Activated CD4-positive, alpha-beta T cell treated with anti-CD3 and anti-CD28 coated beads, Interleukin-2, amount 10 ng/mL, durations not matched to agents 7 days and 5 days (primary cell): ENCODE measurements around the gene HIF1A. TPM values are rescaled to one million over a fixed set of nuclear protein-coding genes. Genes with fewer than 3 reads are reported as not detected.

Experiments
- CTCF ChIA-PET: fragments of 350-600 bp; sonication (Branson Sonifier 250); formaldehyde crosslinking; loops from one replicate; lab custom pipeline; 2021; ENCODE audit warnings: antibody characterized with exemption; lab: Charles Lee
- POLR2A ChIA-PET: fragments of 350-600 bp; sonication (Branson Sonifier 250); formaldehyde crosslinking; loops from one replicate; lab custom pipeline; 2021; ENCODE audit warnings: antibody characterized with exemption; lab: Charles Lee
- DNase-seq: peaks from one replicate; pipeline ENCODE4 v3.0.0-alpha.2; 2020
- H3K27ac Mint-ChIP-seq: one replicate; pipeline ENCODE4 v1.8.0; 2021; ENCODE audit warnings: mild to moderate bottlenecking, moderate library complexity, mixed read lengths
- H3K27me3 Mint-ChIP-seq: one replicate; pipeline ENCODE4 v1.8.0; 2021; ENCODE audit warnings: mixed read lengths
- H3K36me3 Mint-ChIP-seq: one replicate; pipeline ENCODE4 v1.8.0; 2021; ENCODE audit warnings: low read depth, mixed read lengths
- H3K4me1 Mint-ChIP-seq: one replicate; pipeline ENCODE4 v1.8.0; 2021; ENCODE audit warnings: mixed read lengths
- H3K4me3 Mint-ChIP-seq: one replicate; pipeline ENCODE4 v1.8.0; 2021; ENCODE audit warnings: mild to moderate bottlenecking, moderate library complexity, mixed read lengths
- H3K9me3 Mint-ChIP-seq: one replicate; pipeline ENCODE4 v1.8.0; 2021; ENCODE audit warnings: mixed read lengths
- total RNA-seq, 2 experiments: library from RNA; stranded (reverse); gene quantifications; one replicate each; pipeline ENCODE4 v1.2.3, GENCODE V29; 2021

Gene HIF1A
- total RNA-seq, 2 experiments from 2014 or later, result 97.0 to 116 TPM

- Mint-ChIP-seq H3K36me3 (no peaks in the 10 kb centered on the region), H3K9me3 (peaks cover 3% of the 10 kb centered on the region), H3K4me1 (peaks cover 7% of the 10 kb centered on the region), H3K27me3 (peaks cover 4% of the 10 kb centered on the region), H3K4me3 (no peak overlapping the region), H3K27ac (no peak overlapping the region)
- ChIA-PET POLR2A (no interaction called here), CTCF (interaction anchor here (2.4 kb wide), 1 partner anchor 13 kb away, joined by 5 read pairs; no protein-coding TSS in a partner anchor)
- no peak for DNase-seq
Observed at GRCh38 chr14:61678975-61679374, 16.3 kb upstream of the HIF1A start.

- ChIA-PET POLR2A (no interaction called here), CTCF (interaction anchor here (0.6 to 2.4 kb wide), 5 partner anchors 10 to 205 kb away, joined by 3 to 11 read pairs (median 4); no protein-coding TSS in a partner anchor)
- Mint-ChIP-seq H3K4me3 (no peak overlapping the region), H3K27ac (no peak overlapping the region), H3K36me3 (no peaks in the 10 kb centered on the region), H3K9me3 (no peaks in the 10 kb centered on the region), H3K27me3 (peaks cover 4% of the 10 kb centered on the region), H3K4me1 (peaks cover 4% of the 10 kb centered on the region)
- no peak for DNase-seq
Observed at GRCh38 chr14:61681413-61681812, 13.9 kb upstream of the HIF1A start.

- Mint-ChIP-seq H3K27ac (no peak overlapping the region), H3K36me3 (peaks cover 10% of the 10 kb centered on the region), H3K27me3 (peaks cover 4% of the 10 kb centered on the region), H3K4me3 (no peak overlapping the region), H3K4me1 (peaks cover 4% of the 10 kb centered on the region), H3K9me3 (peaks cover 10% of the 10 kb centered on the region)
- CTCF ChIA-PET, result interaction anchor here (0.8 to 1.4 kb wide), 4 partner anchors 9 to 232 kb away, joined by 3 to 4 read pairs (median 3); no protein-coding TSS in a partner anchor
- no peak for DNase-seq
- POLR2A ChIA-PET, result no interaction called here
Observed at GRCh38 chr14:61683108-61683507, 12.2 kb upstream of the HIF1A start.

GRCh38 chr14:61690039-61690438, 5.3 kb upstream of the HIF1A start:
- peaks cover 14% of the 10 kb centered on the region for H3K9me3 Mint-ChIP-seq
- no peak overlapping the region for H3K4me3 Mint-ChIP-seq
- ChIA-PET POLR2A (no interaction called here), CTCF (interaction anchor here (0.6 to 2.3 kb wide), 3 partner anchors 22 to 358 kb away, joined by 3 to 5 read pairs (median 4); no protein-coding TSS in a partner anchor)
- no peak overlapping the region for H3K27ac Mint-ChIP-seq
- H3K4me1 Mint-ChIP-seq, result peaks cover 38% of the 10 kb centered on the region
- H3K27me3 Mint-ChIP-seq, result no peaks in the 10 kb centered on the region
- H3K36me3 Mint-ChIP-seq, result peaks cover 18% of the 10 kb centered on the region
- no peak for DNase-seq

GRCh38 chr14:61690982-61691381, 4.3 kb upstream of the HIF1A start:
- ChIA-PET POLR2A (interaction anchor here (0.6 to 0.7 kb wide), 3 partner anchors 20 to 351 kb away, joined by 3 to 4 read pairs (median 3); no protein-coding TSS in a partner anchor), CTCF (interaction anchor here (1.0 to 2.3 kb wide), 5 partner anchors 10 to 29 kb away, joined by 3 to 11 read pairs (median 4); no protein-coding TSS in a partner anchor)
- H3K27me3 Mint-ChIP-seq, result no peaks in the 10 kb centered on the region
- peaks cover 39% of the 10 kb centered on the region for H3K4me1 Mint-ChIP-seq
- peaks cover 18% of the 10 kb centered on the region for H3K36me3 Mint-ChIP-seq
- DNase-seq, result no peak
- H3K9me3 Mint-ChIP-seq, result peaks cover 14% of the 10 kb centered on the region
- peak overlapping the region; percentile 15 for H3K27ac Mint-ChIP-seq
- H3K4me3 Mint-ChIP-seq, result no peak overlapping the region

GRCh38 chr14:61691495-61691894, 3.8 kb upstream of the HIF1A start:
- CTCF ChIA-PET, result interaction anchor here (1.2 to 2.3 kb wide), 5 partner anchors 9 to 24 kb away, joined by 3 to 11 read pairs (median 4); no protein-coding TSS in a partner anchor
- Mint-ChIP-seq H3K4me3 (no peak overlapping the region), H3K27me3 (no peaks in the 10 kb centered on the region), H3K36me3 (peaks cover 20% of the 10 kb centered on the region), H3K27ac (peak overlapping the region; percentile 15), H3K9me3 (peaks cover 14% of the 10 kb centered on the region), H3K4me1 (peaks cover 39% of the 10 kb centered on the region)
- DNase-seq, result no peak
- POLR2A ChIA-PET, result interaction anchor here (0.6 to 0.7 kb wide), 4 partner anchors 19 to 352 kb away, joined by 3 to 4 read pairs (median 3); no protein-coding TSS in a partner anchor

GRCh38 chr14:61694039-61694438, 1.3 kb upstream of the HIF1A start:
- Mint-ChIP-seq H3K4me3 (peak overlapping the region; percentile 91), H3K36me3 (peaks cover 24% of the 10 kb centered on the region), H3K9me3 (peaks cover 4% of the 10 kb centered on the region), H3K27ac (peak overlapping the region; percentile 93), H3K4me1 (peaks cover 54% of the 10 kb centered on the region), H3K27me3 (no peaks in the 10 kb centered on the region)
- no peak for DNase-seq
- POLR2A ChIA-PET, result interaction anchor here (0.6 kb wide), 1 partner anchor 161 kb away, joined by 3 read pairs; no protein-coding TSS in a partner anchor
- CTCF ChIA-PET, result interaction anchor here (1.1 to 1.5 kb wide), 2 partner anchors 19 to 169 kb away, joined by 3 to 5 read pairs; no protein-coding TSS in a partner anchor

GRCh38 chr14:61695695-61696527, 598 bp downstream of the HIF1A start:
- ChIA-PET CTCF (interaction anchor here (0.5 to 1.0 kb wide), 2 partner anchors 21 to 391 kb away, joined by 3 read pairs; no protein-coding TSS in a partner anchor), POLR2A (interaction anchor here (0.6 to 1.5 kb wide), 2 partner anchors 8 to 65 kb away, joined by 3 read pairs; no protein-coding TSS in a partner anchor)
- Mint-ChIP-seq H3K36me3 (peaks cover 28% of the 10 kb centered on the region), H3K27ac (peak overlapping the region; percentile 97), H3K4me1 (peaks cover 61% of the 10 kb centered on the region), H3K9me3 (no peaks in the 10 kb centered on the region), H3K4me3 (peak overlapping the region; percentile 91), H3K27me3 (no peaks in the 10 kb centered on the region)
- DNase-seq, result peak; percentile 51

- H3K27me3 Mint-ChIP-seq, result no peaks in the 10 kb centered on the region
- DNase-seq, result no peak
- POLR2A ChIA-PET, result interaction anchor here (1.9 kb wide), 1 partner anchor 220 kb away, joined by 5 read pairs; no protein-coding TSS in a partner anchor
- H3K27ac Mint-ChIP-seq, result peak overlapping the region; percentile 97
- peaks cover 59% of the 10 kb centered on the region for H3K4me1 Mint-ChIP-seq
- no peaks in the 10 kb centered on the region for H3K9me3 Mint-ChIP-seq
- peaks cover 28% of the 10 kb centered on the region for H3K36me3 Mint-ChIP-seq
- H3K4me3 Mint-ChIP-seq, result peak overlapping the region; percentile 91
- CTCF ChIA-PET, result interaction anchor here (1.1 kb wide), 1 partner anchor 151 kb away, joined by 3 read pairs; no protein-coding TSS in a partner anchor
Observed at GRCh38 chr14:61696753-61697318, 1.5 kb downstream of the HIF1A start.

- ChIA-PET POLR2A (interaction anchor here (0.6 to 1.9 kb wide), 4 partner anchors 22 to 363 kb away, joined by 3 to 8 read pairs (median 5); no protein-coding TSS in a partner anchor), CTCF (interaction anchor here (0.7 to 1.4 kb wide), 4 partner anchors 17 to 227 kb away, joined by 3 read pairs; no protein-coding TSS in a partner anchor)
- Mint-ChIP-seq H3K4me1 (peaks cover 64% of the 10 kb centered on the region), H3K4me3 (peak overlapping the region; percentile 91), H3K27me3 (no peaks in the 10 kb centered on the region), H3K36me3 (peaks cover 29% of the 10 kb centered on the region), H3K27ac (peak overlapping the region; percentile 73), H3K9me3 (no peaks in the 10 kb centered on the region)
- no peak for DNase-seq
Observed at GRCh38 chr14:61698206-61698980, 3.1 kb downstream of the HIF1A start.

- Mint-ChIP-seq H3K36me3 (peaks cover 29% of the 10 kb centered on the region), H3K27me3 (no peaks in the 10 kb centered on the region), H3K9me3 (no peaks in the 10 kb centered on the region), H3K4me3 (peak overlapping the region; percentile 91), H3K4me1 (peaks cover 67% of the 10 kb centered on the region), H3K27ac (peak overlapping the region; percentile 73)
- ChIA-PET POLR2A (interaction anchor here (0.6 kb wide), 1 partner anchor 363 kb away, joined by 8 read pairs; no protein-coding TSS in a partner anchor), CTCF (interaction anchor here (1.4 kb wide), 3 partner anchors 178 to 227 kb away, joined by 3 to 4 read pairs (median 3); no protein-coding TSS in a partner anchor)
- DNase-seq, result no peak
Observed at GRCh38 chr14:61699027-61699426, 3.7 kb downstream of the HIF1A start.
